Subcutaneous abdominal adipose tissue (tissue), 5 donors: Measurements from ENCODE around the gene MTR.

Experiments used
- H3K27ac ChIP-seq: one replicate; pipeline ENCODE4 v1.7.0; 2013; ENCODE audit warnings: low read depth, mild to moderate bottlenecking, inconsistent platforms, low read length, moderate library complexity
- H3K27me3 ChIP-seq, 5 donors: one replicate each; pipeline ENCODE4 v1.7.0; 2013; ENCODE audit warnings: low read length in 5 of 5, inconsistent platforms in 1 of 5; ENCODE audit not compliant: control insufficient read depth in 5 of 5, insufficient read depth in 4 of 5
- H3K36me3 ChIP-seq, 5 donors: one replicate each; pipeline ENCODE4 v1.7.0; 2013; ENCODE audit warnings: low read length in 5 of 5; ENCODE audit not compliant: control insufficient read depth in 5 of 5, insufficient read depth in 5 of 5
- H3K4me1 ChIP-seq, 5 donors: one replicate each; pipeline ENCODE4 v1.7.0; 2013; ENCODE audit warnings: low read length in 5 of 5, mild to moderate bottlenecking in 3 of 5, moderate library complexity in 1 of 5; ENCODE audit not compliant: control insufficient read depth in 5 of 5, insufficient read depth in 5 of 5
- H3K4me3 ChIP-seq, 5 donors: one replicate each; pipeline ENCODE4 v1.7.0; 2013; ENCODE audit warnings: low read length in 5 of 5, low read depth in 1 of 5
- H3K9ac ChIP-seq, 5 donors: one replicate each; pipeline ENCODE4 v1.7.0; 2013; ENCODE audit warnings: low read length in 5 of 5, mild to moderate bottlenecking in 4 of 5, moderate library complexity in 3 of 5
- H3K9me3 ChIP-seq, 5 donors: one replicate each; pipeline ENCODE4 v1.7.0; 2013; ENCODE audit warnings: low read length in 5 of 5; ENCODE audit not compliant: control insufficient read depth in 5 of 5
- donor health status: healthy.
- donor health status: healthy.
- donor health status: healthy.
- donor health status: healthy.
- donor health status: healthy.

MTR gene

DNA sequence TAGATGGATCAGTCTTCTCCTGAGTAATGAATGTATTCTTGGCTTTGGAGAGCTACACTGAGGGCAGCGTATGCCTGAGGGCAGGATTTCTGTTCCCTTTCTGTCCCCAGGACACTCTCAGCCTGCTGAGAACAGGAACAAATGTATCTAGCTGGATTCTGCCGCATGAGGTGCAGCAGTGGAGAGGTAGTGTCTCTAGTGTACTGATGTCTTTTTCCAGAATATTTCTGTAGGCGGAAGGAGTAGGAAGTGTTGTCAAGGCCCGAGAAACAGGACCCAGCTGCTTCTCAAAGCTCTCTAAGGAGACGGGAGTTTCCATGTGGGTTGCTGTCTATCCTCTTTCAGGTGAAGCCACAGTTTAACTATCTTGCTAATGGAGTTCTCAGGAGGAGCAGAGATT, 143.7 kb downstream of the MTR start:
- H3K9ac ChIP-seq, result no peak overlapping the region
- peaks cover 0 to 6% (median 3%) of the 10 kb centered on the region in 5 donors for H3K9me3 ChIP-seq
- no peak overlapping the region for H3K4me3 ChIP-seq
- no peak overlapping the region for H3K27ac ChIP-seq
- no peaks in the 10 kb centered on the region for H3K4me1 ChIP-seq
- H3K36me3 ChIP-seq, result no peaks in the 10 kb centered on the region
- H3K27me3 ChIP-seq, result no peaks in the 10 kb centered on the region

DNA sequence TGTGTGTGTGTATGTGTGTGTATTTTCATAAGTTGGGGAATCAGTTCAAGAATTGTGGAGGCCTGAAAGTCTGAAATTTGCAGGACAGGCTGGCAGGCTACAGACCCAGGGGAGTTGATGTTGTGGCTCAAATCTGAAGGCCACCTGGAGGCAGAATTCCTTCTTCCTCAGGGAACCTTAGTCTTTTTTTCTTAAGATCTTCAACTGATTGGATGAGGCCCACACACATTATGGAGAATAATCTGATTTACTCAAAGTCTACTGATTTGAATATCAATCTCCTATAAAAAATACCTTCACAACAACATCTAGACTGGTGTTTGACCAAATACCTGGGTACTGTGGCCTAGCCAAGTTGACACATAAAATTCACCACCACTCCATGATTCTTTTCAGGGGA, 147.3 kb downstream of the MTR start:
- no peak overlapping the region for H3K4me3 ChIP-seq
- no peak overlapping the region for H3K9ac ChIP-seq
- H3K36me3 ChIP-seq, result no peaks in the 10 kb centered on the region
- H3K27ac ChIP-seq, result no peak overlapping the region
- no peaks in the 10 kb centered on the region for H3K4me1 ChIP-seq
- H3K27me3 ChIP-seq, result peaks cover 0 to 3% (median 0%) of the 10 kb centered on the region in 5 donors
- peaks cover 0 to 6% (median 3%) of the 10 kb centered on the region in 5 donors for H3K9me3 ChIP-seq

DNA sequence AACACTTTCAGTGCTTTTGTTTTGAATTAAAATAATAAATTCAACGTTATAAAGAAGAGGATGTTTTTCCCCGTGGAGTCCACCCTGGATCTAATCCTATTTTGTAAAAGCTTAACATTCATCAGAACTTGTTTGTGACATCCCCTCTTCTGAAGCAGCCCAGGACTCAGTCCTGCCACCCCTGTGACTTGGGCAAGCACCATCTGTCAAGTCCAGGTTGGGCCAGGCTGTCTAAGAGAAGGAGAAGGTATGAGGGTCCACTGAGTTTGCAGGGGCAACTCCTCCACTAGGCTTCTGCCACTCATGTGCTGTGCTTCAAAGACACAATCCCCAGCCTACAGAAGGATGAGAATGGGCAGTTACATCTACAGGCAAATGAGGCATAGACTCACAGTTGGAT, 149.5 kb downstream of the MTR start:
- Histone ChIP-seq H3K27ac (no peak overlapping the region), H3K9me3 (peaks cover 0 to 6% (median 3%) of the 10 kb centered on the region in 5 donors), H3K9ac (no peak overlapping the region), H3K4me3 (no peak overlapping the region), H3K36me3 (no peaks in the 10 kb centered on the region), H3K27me3 (peaks cover 0 to 3% (median 0%) of the 10 kb centered on the region in 5 donors), H3K4me1 (no peaks in the 10 kb centered on the region)

GRCh38 chr1:236945002-236945401, 149.9 kb downstream of the MTR start:
- Histone ChIP-seq H3K27me3 (peaks cover 0 to 3% (median 0%) of the 10 kb centered on the region in 5 donors), H3K9me3 (peaks cover 0 to 5% (median 3%) of the 10 kb centered on the region in 5 donors), H3K27ac (no peak overlapping the region), H3K9ac (no peak overlapping the region), H3K4me3 (no peak overlapping the region), H3K36me3 (no peaks in the 10 kb centered on the region), H3K4me1 (no peaks in the 10 kb centered on the region)

GRCh38 chr1:236947794-236948193, 152.7 kb downstream of the MTR start:
- no peak overlapping the region for H3K4me3 ChIP-seq
- no peak overlapping the region for H3K27ac ChIP-seq
- H3K4me1 ChIP-seq, result no peaks in the 10 kb centered on the region
- no peak overlapping the region for H3K9ac ChIP-seq
- no peaks in the 10 kb centered on the region for H3K9me3 ChIP-seq
- no peaks in the 10 kb centered on the region for H3K36me3 ChIP-seq
- H3K27me3 ChIP-seq, result peaks cover 0 to 3% (median 0%) of the 10 kb centered on the region in 5 donors

DNA sequence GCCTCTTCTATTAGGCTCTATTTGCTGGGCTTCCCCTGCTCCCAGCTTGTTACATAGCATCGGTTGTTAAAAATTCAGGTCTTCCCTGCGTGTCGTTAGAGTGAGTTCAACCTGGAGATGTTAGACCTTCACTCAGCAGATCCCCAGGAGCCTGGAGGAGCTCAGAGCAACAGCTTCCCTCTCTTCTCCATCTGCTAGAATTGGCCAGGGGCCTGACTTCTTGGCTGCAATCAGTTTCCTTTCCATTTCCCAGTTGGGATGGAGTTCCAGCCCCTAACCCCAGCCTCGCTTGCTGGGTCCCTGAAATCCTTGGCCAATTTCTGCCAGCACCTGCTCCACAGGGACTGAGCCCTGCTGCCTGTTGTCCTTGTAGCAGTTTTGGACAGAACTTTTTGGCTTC, 153.3 kb downstream of the MTR start:
- H3K9me3 ChIP-seq, result no peaks in the 10 kb centered on the region

DNA sequence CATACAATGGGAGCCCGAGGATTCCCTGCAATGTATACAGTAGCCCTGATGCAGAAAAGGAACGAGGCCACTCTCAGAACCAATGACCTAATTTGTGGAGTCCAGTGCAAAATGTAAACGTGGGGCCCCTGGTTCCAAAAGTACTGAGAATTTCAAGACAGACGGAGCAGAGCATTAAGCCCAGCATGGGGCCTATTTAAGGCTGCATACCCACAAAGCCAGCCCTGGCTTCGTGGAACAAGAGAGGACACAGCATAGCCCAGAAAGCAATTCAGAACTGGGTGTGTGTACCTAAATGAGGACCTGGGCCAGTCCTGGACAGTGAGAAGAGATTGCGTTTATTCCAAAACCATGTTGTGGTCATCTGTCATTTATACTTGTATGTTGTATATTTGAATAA, 153.9 kb downstream of the MTR start:
- H3K4me3 ChIP-seq, result no peak overlapping the region
- H3K9ac ChIP-seq, result no peak overlapping the region
- peaks cover 0 to 6% (median under 1%) of the 10 kb centered on the region in 5 donors for H3K9me3 ChIP-seq
- no peaks in the 10 kb centered on the region for H3K36me3 ChIP-seq
- H3K27ac ChIP-seq, result no peak overlapping the region
- peaks cover 0 to 3% (median 0%) of the 10 kb centered on the region in 5 donors for H3K27me3 ChIP-seq
- H3K4me1 ChIP-seq, result no peaks in the 10 kb centered on the region

More for the DNA sequence above, 153.3 kb downstream of the MTR start:
- Histone ChIP-seq H3K27ac (no peak overlapping the region), H3K4me3 (no peak overlapping the region), H3K4me1 (no peaks in the 10 kb centered on the region), H3K36me3 (no peaks in the 10 kb centered on the region), H3K27me3 (peaks cover 0 to 3% (median 0%) of the 10 kb centered on the region in 5 donors), H3K9ac (no peak overlapping the region)

DNA sequence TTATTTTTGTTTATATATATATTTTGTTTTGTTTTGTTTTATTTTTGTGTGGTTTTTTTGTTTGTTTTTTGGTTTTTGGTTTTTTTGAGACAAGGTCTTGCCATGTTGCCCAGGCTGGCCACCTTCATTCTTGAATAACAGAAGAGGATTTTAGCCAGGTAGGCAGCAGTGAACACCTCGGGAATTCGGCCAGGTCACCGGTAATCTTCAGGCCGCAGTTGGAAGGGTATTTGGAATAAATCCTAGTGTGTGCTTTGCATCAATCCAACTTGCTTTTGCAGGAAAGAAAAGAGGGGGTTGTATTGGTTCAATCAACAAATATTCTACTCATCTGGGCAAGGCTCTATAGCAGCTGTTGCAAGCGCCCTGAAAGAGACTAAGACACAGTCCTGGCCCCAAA, 155.3 kb downstream of the MTR start:
- H3K27ac ChIP-seq, result no peak overlapping the region
- H3K9ac ChIP-seq, result no peak overlapping the region
- no peaks in the 10 kb centered on the region for H3K4me1 ChIP-seq
- no peak overlapping the region for H3K4me3 ChIP-seq
- no peaks in the 10 kb centered on the region for H3K36me3 ChIP-seq
- peaks cover 0 to 3% (median 0%) of the 10 kb centered on the region in 5 donors for H3K27me3 ChIP-seq
- H3K9me3 ChIP-seq, result peaks cover 0 to 11% (median 4%) of the 10 kb centered on the region in 5 donors

DNA sequence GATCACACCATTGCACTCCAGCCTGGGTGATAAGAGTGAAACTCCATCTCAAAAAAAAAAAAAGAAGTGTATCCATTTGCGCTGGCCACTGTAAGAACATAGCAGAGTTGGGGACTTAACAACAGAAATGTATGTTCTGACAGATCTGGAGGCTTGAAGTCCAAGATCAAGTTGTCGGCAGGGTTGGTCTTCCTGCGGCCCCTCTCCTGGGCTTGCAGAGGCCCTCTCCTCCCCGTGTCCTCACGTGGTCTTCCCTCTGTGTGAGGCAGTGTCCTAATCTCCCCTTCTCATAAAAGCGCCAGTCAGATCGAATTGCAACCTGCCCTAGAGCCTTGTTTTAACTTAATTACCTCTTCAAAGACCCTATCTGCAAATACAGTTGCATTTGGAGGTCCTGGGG, 156.6 kb downstream of the MTR start:
- Histone ChIP-seq H3K4me3 (no peak overlapping the region), H3K4me1 (no peaks in the 10 kb centered on the region), H3K36me3 (no peaks in the 10 kb centered on the region), H3K27ac (no peak overlapping the region), H3K9me3 (peaks cover 0 to 13% (median 4%) of the 10 kb centered on the region in 5 donors), H3K27me3 (peaks cover 0 to 2% (median 0%) of the 10 kb centered on the region in 5 donors), H3K9ac (no peak overlapping the region)

- Histone ChIP-seq H3K36me3 (no peaks in the 10 kb centered on the region), H3K4me1 (no peaks in the 10 kb centered on the region), H3K27ac (no peak overlapping the region), H3K9me3 (peaks cover 0 to 13% (median 4%) of the 10 kb centered on the region in 5 donors), H3K4me3 (no peak overlapping the region), H3K27me3 (peaks cover 0 to 2% (median 0%) of the 10 kb centered on the region in 5 donors), H3K9ac (no peak overlapping the region)
These were observed 157.3 kb downstream of the MTR start for GRCh38 chr1:236952246-236953003.
